Measurements from ENCODE around the gene HMCES.

- TF ChIP-seq POLR2AphosphoS5 (IDR thresholded peaks at IDR 0.05; ENCODE audit: low read depth, low read length), result no peak
- TF ChIP-seq TAF1 (IDR thresholded peaks at IDR 0.05; ENCODE audit: low read depth, low read length), result no peak
- TF ChIP-seq POLR2A (IDR thresholded peaks at IDR 0.05; ENCODE audit: low read depth, low read length), result no peak
- no peak for TF ChIP-seq PAX5 (IDR thresholded peaks at IDR 0.05; ENCODE audit: insufficient read depth, low read length, severe bottlenecking)
- no peak for TF ChIP-seq SPI1 (IDR thresholded peaks at IDR 0.05; ENCODE audit: low read depth, low read length)
- no peak for TF ChIP-seq POU2F2 (IDR thresholded peaks at IDR 0.05; ENCODE audit: low read depth, low read length)
Observed at GRCh38 chr3:129349791-129350190, 71.1 kb downstream of the HMCES start.
